Uterus (tissue), 2 donors: ENCODE data around the gene ZNF431.

Experiments used
- POLR2A ChIP-seq, 2 donors: fragments of 450-650 bp; IDR thresholded peaks; one replicate each; pipeline ENCODE4 v1.6.1; 2016; ENCODE audit warnings: antibody characterized with exemption in 2 of 2, mild to moderate bottlenecking in 1 of 2, moderate library complexity in 1 of 2
- TF ChIP-seq, protein P1 (sequence below), 4 experiments: fragments of 200-600 bp in 2 of 4; fragments of 450-650 bp in 2 of 4; sonication (generic) in 2 of 4; IDR thresholded peaks; one replicate each; pipeline ENCODE4 v1.5.1; 2016 to 2019; ENCODE audit warnings: antibody characterized with exemption in 4 of 4, mild to moderate bottlenecking in 2 of 4, moderate library complexity in 1 of 4

DNA sequence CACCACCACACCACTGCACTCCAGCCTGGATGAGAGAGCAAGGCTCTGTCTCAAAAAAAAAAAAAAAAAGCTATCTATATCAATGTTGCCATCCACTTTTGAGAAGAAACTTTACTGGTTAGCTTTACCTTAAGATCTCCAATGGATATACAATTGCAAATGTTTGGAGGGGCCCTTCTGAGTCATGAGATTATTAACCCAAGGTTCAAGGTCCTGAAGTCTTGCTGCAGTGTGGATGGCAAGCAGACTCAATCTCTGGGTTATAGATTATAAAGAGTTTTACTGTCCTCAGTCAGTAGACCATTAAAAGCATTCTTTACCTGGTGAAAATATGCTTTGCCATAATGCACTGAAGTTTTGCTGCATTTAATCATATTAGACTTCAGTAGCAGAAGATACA is 3.7 kb upstream of the ZNF431 start:
- TF ChIP-seq POLR2A (IDR thresholded peaks at IDR 0.05): no peak
- TF ChIP-seq, protein P1, sequence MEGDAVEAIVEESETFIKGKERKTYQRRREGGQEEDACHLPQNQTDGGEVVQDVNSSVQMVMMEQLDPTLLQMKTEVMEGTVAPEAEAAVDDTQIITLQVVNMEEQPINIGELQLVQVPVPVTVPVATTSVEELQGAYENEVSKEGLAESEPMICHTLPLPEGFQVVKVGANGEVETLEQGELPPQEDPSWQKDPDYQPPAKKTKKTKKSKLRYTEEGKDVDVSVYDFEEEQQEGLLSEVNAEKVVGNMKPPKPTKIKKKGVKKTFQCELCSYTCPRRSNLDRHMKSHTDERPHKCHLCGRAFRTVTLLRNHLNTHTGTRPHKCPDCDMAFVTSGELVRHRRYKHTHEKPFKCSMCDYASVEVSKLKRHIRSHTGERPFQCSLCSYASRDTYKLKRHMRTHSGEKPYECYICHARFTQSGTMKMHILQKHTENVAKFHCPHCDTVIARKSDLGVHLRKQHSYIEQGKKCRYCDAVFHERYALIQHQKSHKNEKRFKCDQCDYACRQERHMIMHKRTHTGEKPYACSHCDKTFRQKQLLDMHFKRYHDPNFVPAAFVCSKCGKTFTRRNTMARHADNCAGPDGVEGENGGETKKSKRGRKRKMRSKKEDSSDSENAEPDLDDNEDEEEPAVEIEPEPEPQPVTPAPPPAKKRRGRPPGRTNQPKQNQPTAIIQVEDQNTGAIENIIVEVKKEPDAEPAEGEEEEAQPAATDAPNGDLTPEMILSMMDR (IDR thresholded peaks at IDR 0.05): no peak
